AML-193 (cell line): ENCODE measurements around the gene KCNQ1.
A peak's percentile ranks its signal among the peaks of the same experiment; 100 is the strongest.

Experiments
- DNase-seq, 2 experiments: peaks; one replicate each; lab custom pipeline; 2025; lab: John Stamatoyannopoulos, UW

Gene KCNQ1

GRCh38 chr11:2460540-2461252 is 15.9 kb downstream of the KCNQ1 start:
- no peak for DNase-seq

GRCh38 chr11:2461253-2461955 is 16.6 kb downstream of the KCNQ1 start:
- DNase-seq: no peak

- no peak for DNase-seq
Measured at GRCh38 chr11:2461956-2462542, 17.2 kb downstream of the KCNQ1 start.

- no peak for DNase-seq
Measured at GRCh38 chr11:2462543-2462985, 17.8 kb downstream of the KCNQ1 start.

GRCh38 chr11:2462986-2463765 is 18.4 kb downstream of the KCNQ1 start:
- no peak for DNase-seq

GRCh38 chr11:2463766-2464277 is 19.0 kb downstream of the KCNQ1 start:
- DNase-seq: no peak

GRCh38 chr11:2464451-2465165 is 19.8 kb downstream of the KCNQ1 start:
- no peak for DNase-seq

GRCh38 chr11:2465202-2466068 is 20.6 kb downstream of the KCNQ1 start:
- DNase-seq: no peak

- no peak for DNase-seq
Measured at GRCh38 chr11:2466069-2466801, 21.4 kb downstream of the KCNQ1 start.

GRCh38 chr11:2466869-2467694 is 22.3 kb downstream of the KCNQ1 start:
- DNase-seq: peak; percentile 29 to 47

- no peak for DNase-seq
Measured at GRCh38 chr11:2467695-2468055, 22.9 kb downstream of the KCNQ1 start.

GRCh38 chr11:2468363-2469235 is 23.8 kb downstream of the KCNQ1 start:
- DNase-seq: no peak

GRCh38 chr11:2470495-2470894 is 25.7 kb downstream of the KCNQ1 start:
- no peak for DNase-seq

GRCh38 chr11:2471048-2471803 is 26.4 kb downstream of the KCNQ1 start:
- DNase-seq: no peak

- no peak for DNase-seq
Measured at GRCh38 chr11:2471804-2472096, 26.9 kb downstream of the KCNQ1 start.

- DNase-seq: no peak
Measured at GRCh38 chr11:2472428-2473186, 27.8 kb downstream of the KCNQ1 start.
